Heart left ventricle (tissue), 16 donors: ENCODE results near the gene E2F3. TPM values are rescaled to one million over a fixed set of nuclear protein-coding genes. Genes with fewer than 3 reads are reported as not detected.

Experiments used
- ATAC-seq, 4 donors: fragments of 200-7000 bp; cut with Tn5 transposase; one replicate each; pipeline ENCODE4 v1.9.1; 2020 to 2022; ENCODE audit warnings: moderate library complexity in 4 of 4, mild to moderate bottlenecking in 3 of 4, moderate number of reproducible peaks in 1 of 4
- DNase-seq, 5 donors: peaks; one replicate each; pipeline ENCODE4 v3.0.0-alpha.2; 2020
- H3K27ac ChIP-seq, 12 donors: fragments of 200-600 bp; sonication (generic) in 4 of 12; one replicate each; pipeline versions ENCODE4 v1.5.0 to v1.8.0; 2016 to 2022; ENCODE audit warnings: mild to moderate bottlenecking in 2 of 12
- H3K27me3 ChIP-seq, 9 donors: fragments of 200-600 bp; sonication (generic) in 2 of 9; one replicate each; pipeline versions ENCODE4 v1.5.1 to v1.8.0; 2016 to 2022; ENCODE audit warnings: mild to moderate bottlenecking in 3 of 9
- H3K36me3 ChIP-seq, 9 donors: fragments of 200-600 bp; sonication (generic) in 2 of 9; one replicate each; pipeline versions ENCODE4 v1.5.0 to v1.8.0; 2018 to 2022; ENCODE audit warnings: mild to moderate bottlenecking in 2 of 9
- H3K4me1 ChIP-seq, 12 donors: fragments of 200-600 bp; sonication (generic) in 4 of 12; one replicate each; pipeline versions ENCODE4 v1.5.0 to v1.8.0; 2016 to 2022; ENCODE audit warnings: mild to moderate bottlenecking in 3 of 12
- H3K4me3 ChIP-seq, 12 donors: fragments of 200-600 bp; sonication (generic) in 4 of 12; one replicate each; pipeline versions ENCODE4 v1.5.0 to v1.8.0; 2017 to 2022; ENCODE audit warnings: mild to moderate bottlenecking in 9 of 12, moderate library complexity in 4 of 12
- H3K9me3 ChIP-seq, 12 donors: fragments of 200-600 bp; sonication (generic) in 4 of 12; one replicate each; pipeline versions ENCODE4 v1.5.0 to v1.8.0; 2016 to 2022; ENCODE audit warnings: mild to moderate bottlenecking in 1 of 12
- CTCF ChIP-seq, 12 donors: fragments of 200-600 bp; sonication (generic) in 4 of 12; IDR thresholded peaks; one replicate each; pipeline versions ENCODE4 v1.5.0 to v1.8.0; 2018 to 2022; ENCODE audit warnings: antibody characterized with exemption in 12 of 12, mild to moderate bottlenecking in 5 of 12
- POLR2A ChIP-seq, 2 donors: fragments of 450-650 bp; IDR thresholded peaks; one replicate each; pipeline ENCODE4 v1.6.1; 2017; ENCODE audit warnings: antibody characterized with exemption in 2 of 2, mild to moderate bottlenecking in 2 of 2, moderate library complexity in 2 of 2
- WGBS, 4 donors: extraction: QIAGEN DNeasy Blood & Tissue Kit in 2 of 4; methylation state at CpG; one replicate each; pipeline versions ENCODE4 v1.1.5 to v1.1.7; 2013 to 2018; 5-methylcytosine and 5-hydroxymethylcytosine counted together
- intact Hi-C, 10 donors: fragments of 100-400 bp; cut with DNase I; formaldehyde crosslinking; loops; one replicate each; pipeline versions ENCODE4 v1.11.1 to v1.14.2; 2022
- polyA plus RNA-seq, 2 donors: library from polyadenylated mRNA; stranded (reverse); fragments of 200-250 nt; gene quantifications; one replicate each; pipeline ENCODE4 v1.2.3, GENCODE V29; 2013
- total RNA-seq, 9 donors: library from RNA; depleted of rRNA in 2 of 9; stranded (reverse); fragments of >200 nt in 2 of 9; fragmentation: NEBNext Ultra II Directional in 3 of 9; extraction: Animal tissue kit (Norgen Biotek cat#: 25700) in 3 of 9; gene quantifications; one replicate each; pipeline versions ENCODE4 v1.1.0 to v1.2.4, GENCODE V29; 2016 to 2023
- donor health status: ischemic (EF 13 %, LVEDD 7.1; RV severe dilation, severe dysfunction).
- donor health status: healthy with polysubstance abuse.
- donor health status: DM: no; HTN: yes; CAD: no.
- donor health status: DM: no; HTN: no; CAD: no.
- donor health status: ischemic (EF 25% LVEDD 6.9; RV normal size, moderate dysfunction).
- donor health status: ischemic (EF 25% LVEDD 5.7; RV mildly dilated, moderate dysfunction).
- donor health status: healthy.
- donor health status: DM: yes; HTN: yes; CAD: no.
- donor health status: ischemic (EF 35%, LVEDD 5.7; RV mildly dilated, moderate dysfunction).
- donor health status: nonischemic (EF 11% LVEDD 7.7; RV severe dilation, severe dysfunction).
- donor health status: DM: yes; HTN: yes; CAD: no.
- donor health status: PGD.
- donor health status: ischemic (EF 29% LVEDD 5.4; RV normal size, mild dysfunction).
- donor health status: nonischemic (EF 23%, LVEDD 6.1; RV moderate dilation, normal function).

E2F3 gene
- total and polyA plus RNA-seq, 11 donors = 2.7 to 13.8 (median 6.7) TPM

GRCh38 chr6:20354366-20354765, 47.3 kb upstream of the E2F3 start:
- no peak overlapping the region for H3K4me3 ChIP-seq
- intact Hi-C loops = no loop called here
- DNase-seq (no peak), ATAC-seq (no peak)
- H3K9me3 ChIP-seq = peaks cover 0 to 15% (median 4%) of the 10 kb centered on the region in 12 donors
- H3K27ac ChIP-seq = no peak overlapping the region
- no peaks in the 10 kb centered on the region for H3K4me1 ChIP-seq
- TF ChIP-seq CTCF (IDR thresholded peaks at IDR 0.05) (no peak), POLR2A (IDR thresholded peaks at IDR 0.05) (no peak)
- H3K27me3 ChIP-seq = no peaks in the 10 kb centered on the region
- H3K36me3 ChIP-seq = no peaks in the 10 kb centered on the region
- WGBS, 4 donors = 79 to 85% (median 82%) methylated on average over 3 of the region's 3 CpGs

GRCh38 chr6:20360471-20361119, 41.1 kb upstream of the E2F3 start:
- no peaks in the 10 kb centered on the region for H3K4me1 ChIP-seq
- no peak for TF ChIP-seq POLR2A (IDR thresholded peaks at IDR 0.05)
- no peak for TF ChIP-seq CTCF (IDR thresholded peaks at IDR 0.05)
- 81 to 85% (median 82%) methylated on average over 6 of the region's 6 CpGs for WGBS, 4 donors

GRCh38 chr6:20362623-20363022, 39.1 kb upstream of the E2F3 start:
- peaks cover 0 to 5% (median 0%) of the 10 kb centered on the region in 12 donors for H3K9me3 ChIP-seq
- ATAC-seq = no peak
- no peak overlapping the region for H3K27ac ChIP-seq
- peaks cover 0 to 6% (median 0%) of the 10 kb centered on the region in 9 donors for H3K27me3 ChIP-seq
- H3K4me3 ChIP-seq = no peak overlapping the region
- no peaks in the 10 kb centered on the region for H3K36me3 ChIP-seq
- DNase-seq = no peak
- WGBS, 4 donors = 92 to 100% (median 98%) methylated on average over 1 of the region's 1 CpG
- no peak for TF ChIP-seq POLR2A (IDR thresholded peaks at IDR 0.05)
- TF ChIP-seq CTCF (IDR thresholded peaks at IDR 0.05) = no peak
- intact Hi-C loops = no loop called here
- H3K4me1 ChIP-seq = no peaks in the 10 kb centered on the region

More at GRCh38 chr6:20360471-20361119, 41.1 kb upstream of the E2F3 start:
- Histone ChIP-seq H3K9me3 (peaks cover 0 to 5% (median 0%) of the 10 kb centered on the region in 12 donors), H3K4me3 (no peak overlapping the region), H3K27ac (no peak overlapping the region), H3K36me3 (no peaks in the 10 kb centered on the region), H3K27me3 (peaks cover 0 to 6% (median 0%) of the 10 kb centered on the region in 9 donors)
- ATAC-seq (no peak), DNase-seq (no peak)
- intact Hi-C loops = no loop called here

- 91 to 100% (median 94%) methylated on average over 2 of the region's 2 CpGs for WGBS, 4 donors
- intact Hi-C loops = no loop called here
- Histone ChIP-seq H3K27ac (no peak overlapping the region), H3K27me3 (peaks cover 0 to 6% (median 0%) of the 10 kb centered on the region in 9 donors), H3K4me3 (no peak overlapping the region), H3K9me3 (peaks cover 0 to 5% (median 0%) of the 10 kb centered on the region in 12 donors), H3K4me1 (no peaks in the 10 kb centered on the region), H3K36me3 (no peaks in the 10 kb centered on the region)
- ATAC-seq (no peak), DNase-seq (no peak)
- TF ChIP-seq POLR2A (IDR thresholded peaks at IDR 0.05) (no peak), CTCF (IDR thresholded peaks at IDR 0.05) (no peak)
Observed at GRCh38 chr6:20364327-20364726, 37.4 kb upstream of the E2F3 start.
